GM21786 (cell line): ENCODE data around the gene ASB13.
A peak's percentile ranks its signal among the peaks of the same experiment; 100 is the strongest.

Experiments used
- ATAC-seq: cut with Tn5 transposase; IDR thresholded peaks from one replicate; pipeline ENCODE4 v1.9.1; 2021; ENCODE audit not compliant: unreplicated experiment

The ASB13 gene

DNA sequence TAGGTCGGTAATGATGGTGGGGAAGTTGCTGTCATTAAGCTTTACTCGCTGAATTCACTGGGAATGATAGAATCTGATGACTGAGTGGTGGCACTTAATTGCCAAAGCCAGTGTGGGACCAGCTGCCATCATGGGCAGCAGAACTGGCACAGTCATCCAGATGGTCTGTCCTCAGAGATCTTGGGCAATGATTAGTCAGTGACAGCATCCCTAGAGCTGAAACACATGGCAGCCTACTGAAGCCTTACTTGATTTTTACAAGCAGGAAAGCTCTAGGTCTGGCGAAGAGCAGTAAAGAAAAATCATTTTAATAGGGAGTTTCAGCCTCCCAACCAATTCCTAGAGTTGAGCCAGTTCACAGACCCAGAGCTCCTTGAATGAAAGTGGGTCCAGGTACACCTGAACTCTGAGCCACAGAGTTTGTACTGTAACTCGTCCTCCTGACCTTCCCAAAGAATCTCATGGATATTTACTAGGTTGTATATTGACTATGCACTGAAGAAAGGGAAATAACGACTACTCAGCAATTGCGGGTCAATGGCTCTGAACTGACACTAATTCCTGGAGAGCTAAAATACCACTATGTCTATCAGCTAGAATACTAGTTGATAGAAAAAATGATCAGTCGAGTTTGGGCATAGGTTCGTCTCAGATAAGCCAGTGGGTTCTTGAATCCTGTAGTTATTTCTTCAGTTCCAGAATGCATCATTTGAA is 4.4 kb upstream of the ASB13 start:
- ATAC-seq: no peak

DNA sequence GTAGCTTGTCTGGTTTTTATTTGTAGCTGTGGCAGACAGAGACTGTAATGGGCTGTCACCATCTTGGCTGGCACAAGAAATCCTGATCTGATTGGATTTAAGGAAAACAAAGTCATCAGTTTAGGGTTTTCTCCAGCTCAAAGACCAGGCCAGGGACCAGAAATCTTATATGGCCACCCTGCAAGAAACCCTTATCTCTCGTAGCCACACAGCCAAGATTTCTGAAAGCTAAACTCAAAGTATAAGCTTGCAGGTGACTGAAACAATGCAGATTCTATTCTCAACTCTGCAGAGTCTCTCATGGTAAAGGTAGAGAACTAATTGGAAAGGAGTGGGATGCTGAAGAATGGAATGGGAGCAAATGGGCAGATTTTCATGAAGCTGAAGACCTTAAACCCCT is 3.2 kb upstream of the ASB13 start:
- no peak for ATAC-seq

DNA sequence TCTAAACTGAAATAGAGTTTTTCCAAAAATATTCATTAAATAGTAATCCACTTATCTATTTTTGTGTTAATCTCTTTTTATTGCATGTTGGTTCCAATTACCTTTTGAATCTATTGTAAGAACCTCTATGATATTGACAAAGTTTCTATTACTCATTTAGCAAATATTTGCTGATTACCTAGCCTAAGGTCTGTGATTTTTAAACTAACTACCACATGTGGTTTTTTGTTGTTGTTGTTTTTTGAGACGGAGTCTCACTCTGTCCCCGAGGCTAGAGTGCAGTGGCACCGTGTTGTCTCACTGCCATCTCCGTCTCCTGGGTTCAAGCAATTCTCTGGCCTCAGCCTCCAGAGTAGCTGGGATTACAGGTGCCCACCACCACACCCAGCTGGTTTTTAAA is 2.0 kb upstream of the ASB13 start:
- ATAC-seq: no peak

DNA sequence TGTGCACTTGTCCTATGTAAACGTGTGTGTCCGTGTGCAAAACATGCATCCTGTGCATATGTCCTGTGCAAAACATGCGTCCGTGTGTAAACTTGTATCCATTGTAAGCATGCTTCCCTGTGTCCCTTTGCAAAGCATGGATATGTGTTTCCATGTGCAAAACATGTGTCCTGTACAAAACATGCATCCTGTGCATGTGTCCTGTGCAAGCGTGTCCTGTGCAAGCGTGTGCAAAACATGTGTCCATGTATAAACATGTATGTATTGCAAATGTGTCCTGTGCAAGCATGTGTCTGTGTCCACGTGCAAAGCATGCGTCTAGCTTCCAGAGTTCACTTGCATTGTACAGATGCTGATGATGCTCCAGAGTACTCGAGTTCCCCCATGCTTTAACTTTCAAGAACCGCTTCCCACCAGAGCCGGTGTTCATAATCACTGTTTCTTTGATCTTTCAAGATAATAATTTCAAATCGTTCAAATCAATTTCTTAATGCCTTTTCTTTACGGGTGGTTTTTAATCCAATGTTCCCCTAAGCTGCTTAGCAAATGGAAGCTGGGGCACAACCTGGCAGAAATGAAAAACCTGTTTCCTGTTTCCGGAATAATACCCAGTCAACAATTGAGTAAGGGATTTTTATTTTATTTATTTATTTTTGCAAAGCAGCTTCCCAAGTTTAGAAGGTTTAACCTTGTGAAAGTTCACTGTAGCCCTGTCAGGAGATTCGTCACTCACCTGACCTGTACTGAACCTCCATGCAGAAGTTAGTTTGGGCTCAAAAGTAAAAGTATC is 641 bp upstream of the ASB13 start:
- ATAC-seq: no peak

DNA sequence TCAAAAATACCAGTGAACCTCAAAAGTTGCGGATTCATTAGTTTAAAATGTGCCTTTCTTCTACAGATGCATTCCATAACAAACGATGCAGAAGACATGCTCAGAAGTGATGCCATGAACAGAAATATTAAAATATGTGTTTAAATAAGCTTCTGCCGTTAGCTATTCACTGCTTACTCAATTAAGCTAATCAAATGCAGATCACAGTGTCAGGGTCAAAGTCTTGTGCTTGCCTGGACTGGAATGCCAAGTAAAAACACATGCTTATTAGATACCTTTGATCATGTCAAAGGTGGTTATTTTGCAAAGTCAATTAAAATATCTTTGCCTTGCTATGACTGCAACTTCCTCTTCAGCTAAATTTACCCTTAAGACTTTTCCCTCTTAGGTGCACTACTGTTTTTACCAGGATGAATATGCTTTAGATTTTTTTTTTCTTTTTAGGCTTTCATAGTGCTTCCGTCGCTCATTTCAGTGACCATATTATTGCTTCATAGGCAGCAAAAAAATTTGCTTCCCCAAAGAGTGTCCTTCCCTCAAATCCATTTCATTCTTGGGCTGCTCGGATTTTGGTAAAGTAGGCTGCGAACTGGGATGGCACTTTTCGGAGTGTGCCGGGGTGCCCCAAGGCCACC is 905 bp downstream of the ASB13 start:
- no peak for ATAC-seq

DNA sequence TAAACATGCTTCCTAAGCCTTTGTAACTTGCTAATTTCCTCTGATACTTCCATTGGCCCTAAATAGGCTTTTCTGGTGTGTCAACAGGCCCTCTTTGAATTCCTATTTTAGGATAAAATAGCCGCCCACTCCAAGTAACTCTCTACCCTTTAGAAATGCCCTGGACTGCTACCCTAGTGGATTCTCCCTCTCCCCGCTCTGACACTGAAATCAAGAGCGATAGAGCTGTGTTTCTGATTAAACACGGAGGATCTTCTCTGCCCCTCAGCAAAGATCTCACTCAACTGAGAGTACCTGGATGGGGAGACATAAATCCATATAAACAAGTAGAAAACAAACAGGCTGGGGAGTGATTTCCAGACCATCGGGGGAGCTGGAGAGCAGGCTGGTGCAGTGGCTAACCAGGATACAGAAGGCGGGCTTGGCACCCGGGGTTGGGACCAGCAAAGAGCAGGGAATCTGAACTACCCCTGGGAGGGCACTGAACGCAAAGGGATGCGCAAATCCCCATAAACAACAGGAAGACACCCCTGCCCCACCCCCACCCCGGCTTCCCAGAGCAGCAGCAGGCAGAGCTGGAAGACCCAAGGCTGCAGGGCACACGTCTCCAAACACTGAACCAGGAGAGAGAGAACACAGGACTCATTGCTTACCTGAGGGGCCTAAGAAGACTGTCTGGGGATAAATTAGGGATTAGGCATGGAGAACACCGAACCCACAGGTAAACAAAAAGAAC is 2.5 kb downstream of the ASB13 start:
- no peak for ATAC-seq

DNA sequence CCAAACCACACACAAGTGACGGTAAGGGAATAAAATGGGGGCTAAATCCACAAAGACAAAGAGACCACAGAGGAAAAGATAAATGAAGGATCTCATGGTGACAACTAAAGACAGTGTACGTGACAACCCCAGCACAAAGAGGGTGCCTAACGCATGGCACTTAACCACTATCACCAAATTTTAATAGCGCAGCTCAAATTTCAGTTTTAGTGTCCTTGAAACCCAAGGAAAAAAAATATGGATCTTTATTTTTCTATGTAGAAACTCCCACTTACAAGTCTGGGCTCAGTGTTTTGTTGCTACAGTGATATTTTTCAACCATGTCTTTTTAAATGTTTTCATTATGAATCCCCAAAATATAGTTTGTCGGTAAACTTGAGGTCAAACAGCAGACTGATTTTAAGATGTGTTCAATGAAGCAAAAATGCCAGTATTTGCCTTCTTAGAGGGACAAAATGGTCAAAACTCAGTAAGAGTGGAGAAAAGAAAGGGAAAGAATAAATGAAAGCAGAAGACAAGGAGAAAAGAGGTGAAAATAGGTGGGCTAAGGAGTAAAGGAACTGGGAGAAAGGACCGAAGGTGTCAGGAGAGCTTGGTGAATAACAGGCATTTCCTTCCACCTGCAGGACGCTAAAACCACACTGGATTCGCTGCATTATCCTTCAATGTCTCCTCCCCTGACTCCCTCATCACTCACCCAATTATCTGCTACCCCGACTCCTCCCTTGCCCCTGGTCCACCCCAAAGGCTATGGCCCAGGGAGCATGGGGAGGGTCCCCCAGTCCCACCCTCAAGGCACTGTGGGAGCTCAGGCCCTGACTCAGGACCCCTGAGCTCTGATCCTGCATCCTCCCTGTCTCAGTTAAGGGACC is 3.5 kb downstream of the ASB13 start:
- ATAC-seq: no peak

DNA sequence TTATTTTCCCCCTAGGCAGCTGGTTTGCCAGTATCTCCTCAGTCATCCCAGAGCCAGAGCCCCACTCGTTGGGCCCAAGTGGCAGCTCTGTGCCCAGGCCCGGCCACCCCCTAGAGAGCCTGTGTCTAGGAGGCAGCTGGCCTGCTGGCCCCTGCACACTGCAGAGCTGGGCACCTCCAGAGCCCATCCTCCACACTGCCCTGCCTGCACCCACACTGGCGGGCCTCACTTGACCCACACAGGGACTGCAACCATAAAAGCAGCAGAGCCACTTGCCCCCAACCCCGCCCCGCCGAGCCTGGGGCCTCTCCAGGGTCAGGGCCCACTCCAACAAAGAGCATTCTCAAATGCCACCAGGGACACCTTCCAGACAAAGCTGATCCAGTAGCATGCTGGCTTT is 5.4 kb downstream of the ASB13 start:
- no peak for ATAC-seq

DNA sequence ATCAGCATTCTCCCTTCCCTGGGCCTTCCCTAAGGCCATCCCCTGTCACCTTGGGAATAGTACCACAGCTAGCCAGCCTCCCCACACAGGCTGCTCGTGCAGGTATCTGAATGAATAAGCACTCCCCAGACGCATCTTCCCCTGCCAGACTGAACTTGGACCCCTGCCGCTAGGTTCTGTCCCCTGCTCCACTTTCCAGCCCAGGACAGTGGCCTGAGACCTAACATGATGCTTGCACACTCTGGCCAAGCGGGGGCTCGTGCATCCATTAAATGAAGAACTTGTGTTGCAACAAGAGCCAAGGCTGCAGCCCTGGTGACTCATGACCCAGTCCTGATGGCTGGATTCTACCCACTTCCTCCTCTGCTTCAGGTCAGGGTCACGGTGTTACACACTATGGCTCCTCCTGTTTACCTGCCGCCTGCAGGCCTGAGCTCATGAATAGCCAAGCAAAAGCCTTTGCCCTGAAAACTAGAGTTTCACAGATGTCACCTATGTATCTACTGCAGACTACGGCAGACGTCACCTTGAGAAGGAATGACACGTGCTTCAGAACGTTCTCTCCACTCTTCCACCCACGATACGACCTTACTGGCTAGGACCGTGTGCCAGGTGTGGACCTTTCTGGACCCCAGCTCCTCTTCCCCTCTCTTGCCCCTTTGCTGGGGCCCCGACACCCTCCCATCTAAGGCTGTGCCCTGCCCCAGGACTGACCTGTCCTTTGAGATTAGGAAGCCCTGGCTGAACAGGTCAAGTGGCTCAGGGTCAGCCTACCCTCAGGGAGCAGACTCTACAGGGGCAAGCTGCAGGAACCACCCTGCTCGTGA is 6.5 kb downstream of the ASB13 start:
- ATAC-seq: peak; percentile 76

DNA sequence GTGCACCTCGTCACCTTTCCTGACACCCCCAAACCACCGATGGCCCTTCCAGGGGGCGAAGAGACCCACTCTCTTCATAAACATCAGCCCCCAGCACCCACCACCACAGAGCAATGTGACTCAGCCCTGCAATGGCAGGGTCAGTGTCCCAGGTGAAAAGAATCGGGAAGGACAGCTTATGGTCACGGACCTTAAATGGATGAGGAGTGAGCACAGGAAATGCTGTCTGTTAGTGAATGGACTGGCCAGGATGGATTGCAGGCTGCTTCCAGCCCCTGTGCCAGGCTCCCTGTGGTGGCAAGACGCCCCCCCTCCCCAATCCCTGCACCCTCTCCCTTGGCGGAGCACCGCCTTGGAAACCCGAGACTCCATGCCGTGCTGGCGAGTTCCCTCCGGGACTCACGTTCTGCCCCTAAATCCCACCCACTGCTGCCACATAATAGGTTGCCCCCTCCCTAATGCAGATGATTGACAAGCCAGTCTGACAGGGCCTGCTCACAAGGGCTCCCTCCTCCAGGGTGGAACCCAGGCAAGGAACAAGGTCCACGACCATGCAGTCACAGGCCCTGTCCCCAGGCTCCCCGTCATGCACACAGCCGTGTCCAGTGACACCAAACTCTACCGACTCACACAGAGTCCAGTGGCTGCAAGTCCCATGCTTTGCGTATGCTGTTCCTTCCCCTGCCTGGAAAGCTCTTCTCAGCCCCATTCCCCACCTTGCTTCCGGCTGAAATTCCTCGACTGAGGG is 7.3 kb downstream of the ASB13 start:
- no peak for ATAC-seq

DNA sequence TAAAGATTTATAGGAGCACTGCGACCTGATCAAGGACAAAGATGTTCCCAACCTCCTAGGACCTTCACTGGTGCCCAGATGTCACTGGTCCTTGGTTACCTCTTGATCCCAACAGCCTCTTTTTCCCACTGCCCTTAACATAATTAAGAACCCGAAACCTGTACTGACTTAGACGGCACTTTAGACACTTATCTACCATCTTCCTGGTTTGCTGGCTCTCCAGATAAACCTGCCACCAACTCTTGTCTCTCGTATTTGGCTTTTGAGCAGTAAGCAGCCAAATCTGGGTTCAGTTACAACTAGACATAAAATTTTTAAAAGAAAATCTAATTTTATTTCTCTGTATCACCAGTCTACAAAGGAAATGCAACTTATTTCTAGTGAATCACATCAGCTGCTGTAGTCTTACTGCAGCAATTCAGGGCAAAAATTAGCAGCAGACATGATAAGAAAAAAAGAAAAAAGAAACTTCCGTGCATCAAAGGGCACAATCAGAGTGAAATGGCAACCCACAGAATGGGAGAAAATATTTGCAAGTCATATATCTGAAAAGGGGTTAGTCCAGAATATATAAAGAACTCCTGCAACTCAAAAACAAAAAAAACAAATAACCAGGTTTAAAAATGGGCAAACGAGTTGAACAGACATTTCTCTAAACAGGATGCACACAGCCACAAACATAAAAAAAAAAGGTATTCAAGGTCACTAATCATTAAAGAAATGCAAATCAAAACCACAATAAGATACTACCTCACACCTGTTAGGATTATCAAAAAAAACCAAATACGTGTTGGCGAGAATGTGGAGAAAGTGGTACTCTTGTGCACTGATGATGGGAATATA is 9.4 kb downstream of the ASB13 start:
- no peak for ATAC-seq

DNA sequence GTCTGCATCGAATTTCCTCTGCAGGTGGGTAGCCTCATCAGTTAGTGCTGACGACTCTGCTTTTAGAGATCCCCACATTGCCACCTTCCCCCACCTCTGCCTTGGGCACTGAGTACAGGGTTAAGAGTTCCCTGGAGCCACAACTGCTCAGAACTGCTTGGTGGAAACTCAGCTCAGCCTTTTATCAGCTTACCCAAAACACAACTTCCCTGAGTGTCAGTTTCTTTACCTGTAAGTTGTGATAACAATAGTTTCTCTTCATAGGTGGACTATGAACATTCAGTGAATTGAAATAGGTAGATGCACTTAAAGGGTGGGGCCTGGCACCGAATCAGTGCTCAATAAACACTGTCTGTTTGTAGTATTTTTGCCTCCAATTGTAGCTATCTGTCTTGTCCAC is 11.3 kb downstream of the ASB13 start:
- no peak for ATAC-seq

DNA sequence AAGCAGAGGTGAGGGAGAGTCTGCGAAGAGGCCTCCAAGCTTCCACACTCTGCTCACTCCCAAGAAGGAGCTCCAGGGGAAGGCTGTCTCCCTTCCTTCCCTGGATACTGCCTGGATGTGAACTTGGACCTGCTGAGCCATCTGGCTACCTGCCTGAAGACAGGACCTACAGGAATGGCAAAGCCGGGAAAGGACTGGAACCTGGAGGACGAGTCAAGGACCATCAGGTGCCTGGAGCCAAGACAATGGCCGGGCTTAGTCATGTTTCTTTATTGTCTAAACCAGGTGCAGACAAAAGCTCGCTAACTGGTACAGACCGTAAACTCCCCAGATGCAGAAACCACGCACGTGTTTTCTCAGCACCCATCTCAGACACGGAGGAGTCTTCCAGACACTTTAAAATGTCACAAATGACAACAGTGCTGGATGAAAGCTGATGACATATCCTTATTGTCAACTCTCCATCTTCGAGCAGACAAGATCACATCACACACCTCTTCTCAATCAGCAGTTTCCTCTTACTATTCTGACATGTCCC is 12.1 kb downstream of the ASB13 start:
- no peak for ATAC-seq

DNA sequence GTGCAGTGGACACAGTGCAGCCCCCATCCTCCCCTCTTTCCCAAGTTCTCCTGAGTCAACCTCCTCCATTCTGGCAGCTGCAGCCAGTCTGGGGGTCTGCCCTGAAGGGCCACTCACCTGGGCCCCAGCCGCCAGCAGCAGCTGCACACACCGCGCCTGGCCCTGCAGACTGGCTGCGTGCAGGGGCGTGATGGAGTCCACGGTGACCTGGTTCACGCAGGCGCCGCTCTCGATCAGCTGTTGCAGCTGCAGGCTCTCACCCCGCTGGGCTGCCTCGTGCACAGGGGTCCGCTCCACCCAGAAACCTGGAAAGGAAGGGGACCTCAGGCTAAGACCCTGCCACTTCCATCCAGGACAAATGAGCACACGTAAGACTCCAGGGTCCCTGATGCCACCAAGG is 13.6 kb downstream of the ASB13 start:
- no peak for ATAC-seq

DNA sequence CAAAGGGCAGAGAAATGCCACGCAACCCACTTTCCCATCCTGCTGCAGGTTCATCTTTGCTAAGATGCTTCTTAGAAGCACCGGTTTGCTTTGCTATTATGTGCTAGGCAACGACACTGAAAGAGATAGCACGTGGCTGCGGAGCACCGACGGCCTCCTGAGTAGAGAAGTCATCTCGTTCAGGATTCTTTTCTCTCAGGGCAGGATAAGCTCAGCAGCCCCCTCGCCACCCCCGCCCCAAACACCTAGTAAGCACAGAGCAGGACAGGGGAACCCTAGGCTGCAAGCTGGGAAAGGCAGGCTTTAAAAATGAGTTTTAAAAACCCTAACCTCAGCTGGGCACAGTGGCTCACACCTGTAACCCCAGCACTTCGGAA is 15.0 kb downstream of the ASB13 start:
- ATAC-seq: no peak

DNA sequence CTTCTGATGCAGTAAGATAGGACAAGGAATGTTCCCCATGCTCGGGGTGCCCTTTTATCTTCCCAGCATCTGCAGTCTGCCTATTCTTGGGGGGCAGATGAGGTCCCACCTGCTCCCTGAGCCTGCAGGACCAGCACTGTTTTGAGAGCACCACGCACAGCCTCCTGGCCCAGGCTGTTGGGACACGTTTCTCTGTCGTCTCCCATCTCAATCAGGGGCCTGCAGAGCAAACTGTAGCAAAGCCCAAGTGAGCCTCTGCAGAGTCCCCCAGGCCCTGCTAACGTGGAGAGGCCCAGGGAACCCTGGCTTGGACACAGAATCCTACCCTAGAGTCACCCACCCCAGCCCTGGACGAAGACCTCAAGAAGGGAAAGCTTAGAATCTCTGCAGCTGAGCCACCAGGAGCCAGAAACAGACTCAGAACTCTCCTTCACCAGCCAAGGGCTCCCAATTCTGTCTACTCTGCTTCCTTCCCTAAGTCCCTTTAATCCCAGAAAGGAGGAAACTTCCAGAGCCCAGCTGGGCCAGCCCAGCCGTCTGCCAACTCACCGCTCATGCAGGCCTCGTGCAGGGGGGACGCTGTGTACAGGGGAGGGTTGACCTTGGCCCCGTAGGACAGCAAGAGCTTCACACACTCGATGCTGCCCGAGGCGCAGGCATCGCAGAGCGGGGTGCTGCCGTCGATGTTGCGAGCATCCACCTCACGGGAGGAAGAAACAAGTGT is 15.6 kb downstream of the ASB13 start:
- no peak for ATAC-seq

DNA sequence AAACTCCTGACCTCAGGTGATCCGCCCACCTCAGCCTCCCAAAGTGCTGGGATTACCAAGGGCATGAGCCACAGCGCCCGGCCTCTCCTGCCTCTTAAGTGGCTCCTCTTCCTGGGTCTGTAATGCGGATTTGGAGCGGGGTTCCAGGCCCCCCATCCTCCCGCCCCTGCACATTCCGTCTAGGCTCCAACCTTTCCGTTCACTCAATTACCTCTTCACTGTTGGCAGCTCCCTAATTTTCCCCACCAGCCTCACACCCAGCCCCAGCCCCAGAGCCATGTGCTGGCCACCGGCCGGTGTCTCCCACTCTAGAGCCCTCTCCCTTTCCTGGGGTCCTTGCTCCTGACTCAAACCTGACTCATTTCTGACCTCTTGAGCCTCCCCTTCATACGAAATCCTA is 16.6 kb downstream of the ASB13 start:
- ATAC-seq: no peak
